Measurements from ENCODE around the gene TSNAXIP1. TPM values are rescaled to one million over a fixed set of nuclear protein-coding genes. Genes with fewer than 3 reads are reported as not detected.
"Not testable (repeated sequence)": the region's sequence is repeated elsewhere in the genome, so short reads cannot be mapped to it uniquely, and the experiment has no call there.

TSNAXIP1 gene
- total and polyA plus RNA-seq, 4 donors = 4.3 to 20.0 (median 13.3) TPM

- Histone ChIP-seq H3K27ac (ENCODE audit: low read depth, low read length) (no peak overlapping the region), H3K4me1 (ENCODE audit: control insufficient read depth, insufficient read depth, low read length) (peaks cover 11% of the 10 kb centered on the region), H3K9me3 (ENCODE audit: control insufficient read depth, insufficient read depth, low read length) (no peaks in the 10 kb centered on the region), H3K4me3 (ENCODE audit: low read depth, low read length) (no peak overlapping the region), H3K36me3 (ENCODE audit: control insufficient read depth, insufficient read depth, low read length) (peaks cover 72% of the 10 kb centered on the region), H3K27me3 (ENCODE audit: control insufficient read depth, insufficient read depth, low read length) (no peaks in the 10 kb centered on the region)
- DNase-seq (ENCODE audit: low read depth in 4 of 6, low spot score in 6 of 6) = no peak
- WGBS (ENCODE audit: insufficient coverage) = 96% methylated on average over 4 of the region's 4 CpGs
Observed at GRCh38 chr16:67828651-67829050, 22.0 kb downstream of the TSNAXIP1 start.

DNA sequence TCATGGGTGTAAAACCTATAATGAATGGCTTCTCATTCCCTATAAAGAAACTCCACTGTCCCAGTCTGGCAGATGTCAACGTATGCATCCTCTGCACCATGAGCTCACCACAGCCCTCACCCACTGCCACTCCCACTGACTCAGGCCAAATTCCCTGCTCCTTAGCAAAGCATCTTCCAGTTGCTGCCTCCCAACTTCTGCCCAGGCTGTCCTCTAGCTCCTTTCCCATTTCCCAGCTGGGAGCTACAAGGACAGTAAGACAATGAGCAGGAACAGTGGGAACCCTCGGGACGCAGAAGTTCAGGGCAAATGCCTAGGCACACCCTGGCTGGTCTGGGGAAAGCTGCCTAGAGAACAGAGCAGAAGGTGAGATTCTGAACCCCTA lies 26.3 kb downstream of the TSNAXIP1 start:
- no peaks in the 10 kb centered on the region for H3K9me3 ChIP-seq (ENCODE audit: control insufficient read depth, insufficient read depth, low read length)
- WGBS (ENCODE audit: insufficient coverage) = 4% methylated on average over 3 of the region's 3 CpGs
- H3K27me3 ChIP-seq (ENCODE audit: control insufficient read depth, insufficient read depth, low read length) = no peaks in the 10 kb centered on the region
- peak overlapping the region; percentile 26 for H3K27ac ChIP-seq (ENCODE audit: low read depth, low read length)
- peak overlapping the region; percentile 71 for H3K4me3 ChIP-seq (ENCODE audit: low read depth, low read length)
- peak in 1 of 6 donors; percentile 5 for DNase-seq (ENCODE audit: low read depth in 4 of 6, low spot score in 6 of 6)
- H3K36me3 ChIP-seq (ENCODE audit: control insufficient read depth, insufficient read depth, low read length) = peaks cover 42% of the 10 kb centered on the region
- H3K4me1 ChIP-seq (ENCODE audit: control insufficient read depth, insufficient read depth, low read length) = peaks cover 15% of the 10 kb centered on the region

- 0% methylated on average over 47 of the region's 49 CpGs for WGBS (ENCODE audit: insufficient coverage)
- Histone ChIP-seq H3K27ac (ENCODE audit: low read depth, low read length) (peak overlapping the region; percentile 26), H3K27me3 (ENCODE audit: control insufficient read depth, insufficient read depth, low read length) (no peaks in the 10 kb centered on the region), H3K36me3 (ENCODE audit: control insufficient read depth, insufficient read depth, low read length) (peaks cover 36% of the 10 kb centered on the region), H3K4me3 (ENCODE audit: low read depth, low read length) (peak overlapping the region; percentile 71), H3K4me1 (ENCODE audit: control insufficient read depth, insufficient read depth, low read length) (peaks cover 15% of the 10 kb centered on the region), H3K9me3 (ENCODE audit: control insufficient read depth, insufficient read depth, low read length) (no peaks in the 10 kb centered on the region)
- DNase-seq (ENCODE audit: low read depth in 4 of 6, low spot score in 6 of 6) = peak; percentile 85 to 98 (median 90)
Observed at GRCh38 chr16:67833415-67834241, 26.9 kb downstream of the TSNAXIP1 start.

DNA sequence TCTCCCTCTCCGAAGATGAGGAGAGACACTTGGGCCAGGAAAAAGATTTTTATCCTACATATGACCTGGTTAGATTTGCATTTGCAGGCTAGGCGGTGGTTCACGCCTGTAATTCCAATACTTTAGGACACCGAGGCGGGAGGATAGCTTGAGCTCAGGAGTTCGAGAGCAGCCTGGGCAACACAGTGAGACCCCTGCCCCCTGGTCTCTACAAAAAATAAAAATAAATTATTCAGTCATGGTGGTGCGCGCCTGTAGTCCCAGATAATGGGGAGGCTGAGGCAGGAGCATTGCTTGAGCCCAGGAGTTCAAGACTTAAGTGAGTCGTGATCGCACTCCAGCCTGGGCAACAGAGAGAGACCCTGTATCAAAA lies 27.5 kb downstream of the TSNAXIP1 start:
- WGBS (ENCODE audit: insufficient coverage) = no CpG with 5 or more reads among the region's 10 CpGs
- H3K36me3 ChIP-seq (ENCODE audit: control insufficient read depth, insufficient read depth, low read length) = peaks cover 30% of the 10 kb centered on the region
- no peak for DNase-seq (ENCODE audit: low read depth in 4 of 6, low spot score in 6 of 6)
- no peak overlapping the region for H3K27ac ChIP-seq (ENCODE audit: low read depth, low read length)
- peak overlapping the region; percentile 71 for H3K4me3 ChIP-seq (ENCODE audit: low read depth, low read length)
- H3K9me3 ChIP-seq (ENCODE audit: control insufficient read depth, insufficient read depth, low read length) = no peaks in the 10 kb centered on the region
- no peaks in the 10 kb centered on the region for H3K27me3 ChIP-seq (ENCODE audit: control insufficient read depth, insufficient read depth, low read length)
- peaks cover 15% of the 10 kb centered on the region for H3K4me1 ChIP-seq (ENCODE audit: control insufficient read depth, insufficient read depth, low read length)

- H3K4me1 ChIP-seq (ENCODE audit: control insufficient read depth, insufficient read depth, low read length) = peaks cover 21% of the 10 kb centered on the region
- not testable (repeated sequence) for H3K36me3 ChIP-seq (ENCODE audit: control insufficient read depth, insufficient read depth, low read length); H3K9me3 ChIP-seq (ENCODE audit: control insufficient read depth, insufficient read depth, low read length); DNase-seq (ENCODE audit: low read depth in 4 of 6, low spot score in 6 of 6); H3K27me3 ChIP-seq (ENCODE audit: control insufficient read depth, insufficient read depth, low read length); H3K4me3 ChIP-seq (ENCODE audit: low read depth, low read length); H3K27ac ChIP-seq (ENCODE audit: low read depth, low read length)
- 98% methylated on average over 7 of the region's 10 CpGs for WGBS (ENCODE audit: insufficient coverage)
Observed at GRCh38 chr16:67837190-67837589, 30.5 kb downstream of the TSNAXIP1 start.

- no peaks in the 10 kb centered on the region for H3K9me3 ChIP-seq (ENCODE audit: control insufficient read depth, insufficient read depth, low read length)
- no peak overlapping the region for H3K4me3 ChIP-seq (ENCODE audit: low read depth, low read length)
- peaks cover 19% of the 10 kb centered on the region for H3K4me1 ChIP-seq (ENCODE audit: control insufficient read depth, insufficient read depth, low read length)
- H3K36me3 ChIP-seq (ENCODE audit: control insufficient read depth, insufficient read depth, low read length) = no peaks in the 10 kb centered on the region
- H3K27me3 ChIP-seq (ENCODE audit: control insufficient read depth, insufficient read depth, low read length) = no peaks in the 10 kb centered on the region
- WGBS (ENCODE audit: insufficient coverage) = 94% methylated on average over 2 of the region's 2 CpGs
- DNase-seq (ENCODE audit: low read depth in 4 of 6, low spot score in 6 of 6) = no peak
- no peak overlapping the region for H3K27ac ChIP-seq (ENCODE audit: low read depth, low read length)
Observed at GRCh38 chr16:67837811-67838210, 31.1 kb downstream of the TSNAXIP1 start.

GRCh38 chr16:67841198-67841815 lies 34.6 kb downstream of the TSNAXIP1 start:
- peak overlapping the region; percentile 100 for H3K27ac ChIP-seq (ENCODE audit: low read depth, low read length)
- H3K36me3 ChIP-seq (ENCODE audit: control insufficient read depth, insufficient read depth, low read length) = no peaks in the 10 kb centered on the region
- H3K4me1 ChIP-seq (ENCODE audit: control insufficient read depth, insufficient read depth, low read length) = peaks cover 40% of the 10 kb centered on the region
- DNase-seq (ENCODE audit: low read depth in 4 of 6, low spot score in 6 of 6) = no peak
- H3K27me3 ChIP-seq (ENCODE audit: control insufficient read depth, insufficient read depth, low read length) = no peaks in the 10 kb centered on the region
- no peaks in the 10 kb centered on the region for H3K9me3 ChIP-seq (ENCODE audit: control insufficient read depth, insufficient read depth, low read length)
- H3K4me3 ChIP-seq (ENCODE audit: low read depth, low read length) = peak overlapping the region; percentile 98
- WGBS (ENCODE audit: insufficient coverage) = 40% methylated on average over 14 of the region's 17 CpGs

DNA sequence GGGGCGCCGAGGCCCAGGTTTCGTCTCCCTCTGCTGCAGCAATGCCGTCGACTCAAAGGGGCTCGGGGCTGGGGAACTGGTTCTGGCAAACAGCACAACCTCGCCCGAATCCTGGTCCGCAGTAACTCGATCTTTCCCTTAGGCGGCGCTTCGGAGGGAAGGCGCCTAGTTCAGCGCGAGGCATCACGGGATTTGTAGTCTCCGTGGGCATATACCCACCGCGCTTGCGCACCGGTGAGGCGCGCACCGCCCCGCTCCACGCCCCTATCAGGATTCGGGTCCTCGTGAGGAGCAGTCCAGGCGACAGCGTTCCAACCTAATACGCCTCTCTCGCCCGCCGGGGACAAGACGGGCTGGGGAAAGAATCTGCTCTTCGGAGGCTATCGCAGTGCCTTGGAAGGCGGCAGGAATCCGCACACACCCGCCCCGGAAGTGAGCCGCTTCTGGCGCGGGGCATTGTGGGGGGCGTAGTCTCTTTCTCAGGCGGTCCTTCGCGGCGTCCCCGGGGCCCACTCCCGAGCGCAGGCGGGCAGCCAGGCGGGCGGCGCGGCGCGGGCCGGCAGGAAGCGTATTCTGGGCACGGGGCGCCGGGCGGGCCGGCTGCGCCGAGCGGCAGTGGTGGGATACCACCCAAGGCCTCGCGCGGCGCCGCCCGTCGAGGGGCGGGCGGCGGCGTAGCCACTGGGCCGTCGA lies 35.3 kb downstream of the TSNAXIP1 start, which contains the start of gene THAP11:
Gene THAP11 (plus strand): TSS at position 505 of the 693 bp plus-strand sequence. CDS start 235 bp downstream, outside the sequence.
- H3K4me3 ChIP-seq (ENCODE audit: low read depth, low read length) = peak within 1 kb of the TSS; percentile 98
- peak within 1 kb of the TSS; percentile 100 for H3K27ac ChIP-seq (ENCODE audit: low read depth, low read length)
- H3K4me1 ChIP-seq (ENCODE audit: control insufficient read depth, insufficient read depth, low read length) = peaks cover 41% of the 10 kb centered on the region
- H3K36me3 ChIP-seq (ENCODE audit: control insufficient read depth, insufficient read depth, low read length) = no peaks in the 10 kb centered on the region
- DNase-seq (ENCODE audit: low read depth in 4 of 6, low spot score in 6 of 6) = peak; percentile 92 to 99 (median 97)
- H3K27me3 ChIP-seq (ENCODE audit: control insufficient read depth, insufficient read depth, low read length) = no peaks in the 10 kb centered on the region
- H3K9me3 ChIP-seq (ENCODE audit: control insufficient read depth, insufficient read depth, low read length) = no peaks in the 10 kb centered on the region
- WGBS (ENCODE audit: insufficient coverage) = under 1% methylated on average over 83 of the region's 83 CpGs

GRCh38 chr16:67842509-67843342 lies 36.0 kb downstream of the TSNAXIP1 start:
- peak in 3 of 6 donors; percentile 26 to 81 (median 74) for DNase-seq (ENCODE audit: low read depth in 4 of 6, low spot score in 6 of 6)
- Histone ChIP-seq H3K4me3 (ENCODE audit: low read depth, low read length) (peak overlapping the region; percentile 72), H3K36me3 (ENCODE audit: control insufficient read depth, insufficient read depth, low read length) (no peaks in the 10 kb centered on the region), H3K27me3 (ENCODE audit: control insufficient read depth, insufficient read depth, low read length) (no peaks in the 10 kb centered on the region), H3K27ac (ENCODE audit: low read depth, low read length) (peak overlapping the region; percentile 85), H3K4me1 (ENCODE audit: control insufficient read depth, insufficient read depth, low read length) (peaks cover 46% of the 10 kb centered on the region), H3K9me3 (ENCODE audit: control insufficient read depth, insufficient read depth, low read length) (no peaks in the 10 kb centered on the region)
- under 1% methylated on average over 67 of the region's 67 CpGs for WGBS (ENCODE audit: insufficient coverage)
